ENCODE data around the gene METTL26. TPM values are rescaled to one million over a fixed set of nuclear protein-coding genes. Genes with fewer than 3 reads are reported as not detected.

METTL26 gene
- total and polyA plus RNA-seq, 8 donors, result 18.8 to 130 (median 27.2) TPM

- TF ChIP-seq CTCF (IDR thresholded peaks at IDR 0.05), result no peak
Measured at GRCh38 chr16:652454-653305, 16.6 kb upstream of the METTL26 start.

GRCh38 chr16:651844-652243, 15.7 kb upstream of the METTL26 start:
- peaks cover 0 to 12% (median 0%) of the 10 kb centered on the region in 3 donors for H3K36me3 ChIP-seq

More at GRCh38 chr16:652454-653305, 16.6 kb upstream of the METTL26 start:
- Histone ChIP-seq H3K27ac (no peak overlapping the region), H3K4me1 (peaks cover 9 to 18% (median 11%) of the 10 kb centered on the region in 3 donors), H3K4me3 (no peak overlapping the region), H3K36me3 (peaks cover 0 to 12% (median 0%) of the 10 kb centered on the region in 3 donors), H3K27me3 (no peaks in the 10 kb centered on the region), H3K9me3 (no peaks in the 10 kb centered on the region)
- DNase-seq (no peak), ATAC-seq (no peak), FAIRE-seq (no peak)
- intact Hi-C loops (cut with DNase I), result loop anchor here in 1 of 3 donors (10.0 kb wide), 1 partner anchor 268 kb away; the partner anchor contains the start of gene PGAP6
- 88 to 91% methylated on average over 25 to 28 of the region's 28 CpGs for WGBS, 2 donors

GRCh38 chr16:649631-650030, 13.5 kb upstream of the METTL26 start:
- 4 to 5% methylated on average over 43 to 44 of the region's 44 CpGs for whole genome bisulfite sequencing, 2 donors
- Histone ChIP-seq H3K27ac (peak overlapping the region in 2 of 4 donors; percentile 74 to 91), H3K4me3 (peak overlapping the region; percentile 59 to 86 (median 70)), H3K9me3 (no peaks in the 10 kb centered on the region), H3K36me3 (peaks cover 0 to 12% (median 0%) of the 10 kb centered on the region in 3 donors), H3K27me3 (no peaks in the 10 kb centered on the region), H3K4me1 (peaks cover 18 to 29% (median 27%) of the 10 kb centered on the region in 3 donors)
- no peak for TF ChIP-seq CTCF (IDR thresholded peaks at IDR 0.05)
- intact Hi-C loops (cut with DNase I), result loop anchor here in 1 of 3 donors (10.0 kb wide), 1 partner anchor 265 kb away; the partner anchor contains the start of gene PGAP6
- ATAC-seq (peak in 2 of 4 donors; percentile 0 to 1), FAIRE-seq (no peak), DNase-seq (peak in 1 of 6 donors; percentile 77)

More at GRCh38 chr16:651844-652243, 15.7 kb upstream of the METTL26 start:
- 92 to 95% methylated on average over 22 of the region's 22 CpGs for WGBS, 2 donors
- H3K4me1 ChIP-seq, result peaks cover 12 to 21% (median 20%) of the 10 kb centered on the region in 3 donors
- no peak for TF ChIP-seq CTCF (IDR thresholded peaks at IDR 0.05)
- DNase-seq (peak in 1 of 6 donors; percentile 81), ATAC-seq (no peak), FAIRE-seq (no peak)
- H3K27me3 ChIP-seq, result no peaks in the 10 kb centered on the region
- H3K9me3 ChIP-seq, result no peaks in the 10 kb centered on the region
- intact Hi-C loops (cut with DNase I), result loop anchor here in 1 of 3 donors (10.0 kb wide), 1 partner anchor 267 kb away; the partner anchor contains the start of gene PGAP6
- H3K27ac ChIP-seq, result no peak overlapping the region
- H3K4me3 ChIP-seq, result no peak overlapping the region

- ATAC-seq, result peak; percentile 85 to 92 (median 88)
- H3K9me3 ChIP-seq, result no peaks in the 10 kb centered on the region
- no peaks in the 10 kb centered on the region for H3K27me3 ChIP-seq
- FAIRE-seq, result no peak
- H3K27ac ChIP-seq, result peak within 1 kb of the TSS; percentile 74 to 91 (median 86)
- DNase-seq, result peak; percentile 87 to 96 (median 92)
- intact Hi-C loops (cut with DNase I), result no loop called here
- TF ChIP-seq CTCF (IDR thresholded peaks at IDR 0.05), result no peak
- WGBS, 2 donors, result 3 to 4% methylated on average over 83 to 91 of the region's 91 CpGs
- H3K4me1 ChIP-seq, result peaks cover 18 to 29% (median 27%) of the 10 kb centered on the region in 3 donors
- H3K36me3 ChIP-seq, result peaks cover 0 to 12% (median 0%) of the 10 kb centered on the region in 3 donors
- peak within 1 kb of the TSS; percentile 59 to 86 (median 70) for H3K4me3 ChIP-seq
Measured at GRCh38 chr16:648781-649589, 12.9 kb upstream of the METTL26 start, which contains the start of gene WDR90. Gene WDR90 (plus strand): TSS chr16:649365. CDS start chr16:649417, 52 bp downstream.
